Type B pancreatic cell (in vitro differentiated cells): ENCODE data around the gene NAMPT. TPM values are rescaled to one million over a fixed set of nuclear protein-coding genes. Genes with fewer than 3 reads are reported as not detected.

ENCODE experiments used
- DNase-seq: peaks from one replicate; pipeline ENCODE4 v3.0.0; 2021; ENCODE audit warnings: mixed read lengths; ENCODE audit not compliant: unreplicated experiment; ENCODE audit errors: extremely low spot score
- H3K27ac Mint-ChIP-seq: 2 replicates; pipeline ENCODE4 v1.8.0; 2021; ENCODE audit warnings: mild to moderate bottlenecking, mixed read lengths
- H3K27me3 Mint-ChIP-seq: 2 replicates; pipeline ENCODE4 v1.8.0; 2021; ENCODE audit warnings: mixed read lengths
- H3K36me3 Mint-ChIP-seq: 2 replicates; pipeline ENCODE4 v1.8.0; 2021; ENCODE audit warnings: mixed read lengths
- H3K4me1 Mint-ChIP-seq: one replicate; pipeline ENCODE4 v1.8.0; 2021; ENCODE audit warnings: mixed read lengths; ENCODE audit not compliant: unreplicated experiment
- H3K4me3 Mint-ChIP-seq: 2 replicates; pipeline ENCODE4 v1.8.0; 2021; ENCODE audit warnings: mild to moderate bottlenecking, mixed read lengths
- H3K9me3 Mint-ChIP-seq: 2 replicates; pipeline ENCODE4 v1.8.0; 2021; ENCODE audit warnings: mixed read lengths
- CTCF ChIP-seq: fragments of 200-600 bp; sonication (generic); conservative IDR thresholded peaks from 2 replicates; pipeline ENCODE4 v1.5.0; 2021; ENCODE audit warnings: antibody characterized with exemption, mild to moderate bottlenecking
- total RNA-seq: library from RNA; stranded (reverse); gene quantifications from 2 replicates; pipeline ENCODE4 v1.2.1, GENCODE V29; 2021; ENCODE audit warnings: low replicate concordance

NAMPT gene
- total RNA-seq, 1 donor from 2014 or later: 60.0 TPM

GRCh38 chr7:106247841-106248240 lies 36.9 kb downstream of the NAMPT start:
- H3K4me3 Mint-ChIP-seq: no peak overlapping the region
- H3K9me3 Mint-ChIP-seq: peaks cover 18% of the 10 kb centered on the region
- TF ChIP-seq CTCF: no peak
- DNase-seq: no peak
- H3K36me3 Mint-ChIP-seq: peaks cover 33% of the 10 kb centered on the region
- H3K27me3 Mint-ChIP-seq: no peaks in the 10 kb centered on the region
- no peaks in the 10 kb centered on the region for H3K4me1 Mint-ChIP-seq
- no peak overlapping the region for H3K27ac Mint-ChIP-seq

GRCh38 chr7:106246902-106247711 lies 37.7 kb downstream of the NAMPT start:
- no peaks in the 10 kb centered on the region for H3K4me1 Mint-ChIP-seq
- H3K36me3 Mint-ChIP-seq: peaks cover 30% of the 10 kb centered on the region
- no peak for TF ChIP-seq CTCF
- H3K27ac Mint-ChIP-seq: no peak overlapping the region
- peaks cover 19% of the 10 kb centered on the region for H3K9me3 Mint-ChIP-seq
- DNase-seq: no peak
- no peaks in the 10 kb centered on the region for H3K27me3 Mint-ChIP-seq
- H3K4me3 Mint-ChIP-seq: no peak overlapping the region

- no peak for DNase-seq
- TF ChIP-seq CTCF: no peak
- Mint-ChIP-seq H3K27me3 (no peaks in the 10 kb centered on the region), H3K4me3 (no peak overlapping the region), H3K36me3 (peaks cover 22% of the 10 kb centered on the region), H3K4me1 (no peaks in the 10 kb centered on the region), H3K9me3 (peaks cover 19% of the 10 kb centered on the region), H3K27ac (no peak overlapping the region)
These were observed 40.9 kb downstream of the NAMPT start for GRCh38 chr7:106243893-106244292.

GRCh38 chr7:106239406-106239805 lies 45.4 kb downstream of the NAMPT start:
- Mint-ChIP-seq H3K9me3 (peaks cover 11% of the 10 kb centered on the region), H3K36me3 (peaks cover 6% of the 10 kb centered on the region), H3K27ac (no peak overlapping the region), H3K27me3 (peaks cover 2% of the 10 kb centered on the region), H3K4me3 (no peak overlapping the region), H3K4me1 (no peaks in the 10 kb centered on the region)
- TF ChIP-seq CTCF: no peak
- DNase-seq: no peak

GRCh38 chr7:106238830-106239229 lies 46.0 kb downstream of the NAMPT start:
- Mint-ChIP-seq H3K4me3 (no peak overlapping the region), H3K27me3 (peaks cover 2% of the 10 kb centered on the region), H3K27ac (no peak overlapping the region), H3K36me3 (peaks cover 2% of the 10 kb centered on the region), H3K9me3 (peaks cover 6% of the 10 kb centered on the region), H3K4me1 (no peaks in the 10 kb centered on the region)
- DNase-seq: no peak
- no peak for TF ChIP-seq CTCF
